Measurements from ENCODE around the gene MTRF1. TPM values are rescaled to one million over a fixed set of nuclear protein-coding genes. Genes with fewer than 3 reads are reported as not detected.
A peak's percentile ranks its signal among the peaks of the same experiment; 100 is the strongest.

Gene MTRF1
- total and polyA plus RNA-seq, 12 donors: 6.6 to 18.7 (median 10.3) TPM

DNA sequence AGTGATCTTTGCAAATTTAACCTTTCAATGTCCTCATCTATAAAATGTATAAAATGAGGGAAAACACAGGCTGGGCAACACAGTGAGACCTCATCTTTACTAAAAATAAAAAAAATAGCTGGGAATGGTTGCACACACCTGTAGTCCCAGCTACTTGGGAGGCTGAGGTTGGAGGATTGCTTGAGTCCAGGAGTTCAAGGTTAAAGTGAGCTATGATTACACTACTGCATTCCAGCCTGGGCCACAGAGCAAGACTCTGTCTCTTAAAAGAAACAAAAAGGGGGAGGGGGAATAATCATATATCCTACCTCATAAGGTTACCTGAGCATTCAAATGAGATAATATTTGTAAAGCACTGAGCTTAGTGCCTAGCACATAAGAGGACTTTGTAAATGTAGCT, 5.8 kb downstream of the MTRF1 start:
- ATAC-seq (no peak), DNase-seq (no peak)
- intact Hi-C loops (cut with DNase I): no loop called here
- Histone ChIP-seq H3K4me3 (no peak overlapping the region), H3K36me3 (peaks cover 0 to 92% (median 6%) of the 10 kb centered on the region in 9 donors), H3K9me3 (no peaks in the 10 kb centered on the region), H3K27me3 (no peaks in the 10 kb centered on the region), H3K4me1 (peaks cover 0 to 5% (median 1%) of the 10 kb centered on the region in 9 donors), H3K27ac (no peak overlapping the region)
- TF ChIP-seq, protein P1, sequence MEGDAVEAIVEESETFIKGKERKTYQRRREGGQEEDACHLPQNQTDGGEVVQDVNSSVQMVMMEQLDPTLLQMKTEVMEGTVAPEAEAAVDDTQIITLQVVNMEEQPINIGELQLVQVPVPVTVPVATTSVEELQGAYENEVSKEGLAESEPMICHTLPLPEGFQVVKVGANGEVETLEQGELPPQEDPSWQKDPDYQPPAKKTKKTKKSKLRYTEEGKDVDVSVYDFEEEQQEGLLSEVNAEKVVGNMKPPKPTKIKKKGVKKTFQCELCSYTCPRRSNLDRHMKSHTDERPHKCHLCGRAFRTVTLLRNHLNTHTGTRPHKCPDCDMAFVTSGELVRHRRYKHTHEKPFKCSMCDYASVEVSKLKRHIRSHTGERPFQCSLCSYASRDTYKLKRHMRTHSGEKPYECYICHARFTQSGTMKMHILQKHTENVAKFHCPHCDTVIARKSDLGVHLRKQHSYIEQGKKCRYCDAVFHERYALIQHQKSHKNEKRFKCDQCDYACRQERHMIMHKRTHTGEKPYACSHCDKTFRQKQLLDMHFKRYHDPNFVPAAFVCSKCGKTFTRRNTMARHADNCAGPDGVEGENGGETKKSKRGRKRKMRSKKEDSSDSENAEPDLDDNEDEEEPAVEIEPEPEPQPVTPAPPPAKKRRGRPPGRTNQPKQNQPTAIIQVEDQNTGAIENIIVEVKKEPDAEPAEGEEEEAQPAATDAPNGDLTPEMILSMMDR (IDR thresholded peaks at IDR 0.05): no peak

DNA sequence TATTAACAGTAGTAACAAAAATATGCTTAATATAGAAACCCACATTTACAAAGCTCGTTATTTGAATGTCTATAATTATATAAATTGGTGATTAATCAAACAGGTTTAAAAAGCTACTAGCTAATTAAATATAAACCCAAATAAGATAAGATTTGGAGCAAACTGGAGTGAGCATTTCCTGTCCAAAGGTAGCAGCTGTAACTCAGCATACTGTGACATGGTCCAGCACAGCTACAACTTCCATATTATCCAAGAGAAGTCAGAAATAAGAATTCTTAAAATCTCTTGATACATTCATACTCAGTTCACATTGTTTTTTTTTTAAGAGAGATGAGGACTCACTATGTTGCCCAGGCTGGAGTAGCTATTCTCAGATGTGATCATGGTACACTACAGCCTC, 8.5 kb downstream of the MTRF1 start:
- intact Hi-C loops (cut with DNase I): no loop called here
- peaks cover 0 to 92% (median 15%) of the 10 kb centered on the region in 9 donors for H3K36me3 ChIP-seq
- no peak for ATAC-seq
- no peak overlapping the region for H3K4me3 ChIP-seq
- DNase-seq: no peak
- no peaks in the 10 kb centered on the region for H3K9me3 ChIP-seq
- no peaks in the 10 kb centered on the region for H3K27me3 ChIP-seq
- H3K4me1 ChIP-seq: no peaks in the 10 kb centered on the region
- TF ChIP-seq, protein P1 (IDR thresholded peaks at IDR 0.05): no peak
- H3K27ac ChIP-seq: no peak overlapping the region
- WGBS, 2 donors: 87 to 92% methylated on average over 1 of the region's 1 CpG

DNA sequence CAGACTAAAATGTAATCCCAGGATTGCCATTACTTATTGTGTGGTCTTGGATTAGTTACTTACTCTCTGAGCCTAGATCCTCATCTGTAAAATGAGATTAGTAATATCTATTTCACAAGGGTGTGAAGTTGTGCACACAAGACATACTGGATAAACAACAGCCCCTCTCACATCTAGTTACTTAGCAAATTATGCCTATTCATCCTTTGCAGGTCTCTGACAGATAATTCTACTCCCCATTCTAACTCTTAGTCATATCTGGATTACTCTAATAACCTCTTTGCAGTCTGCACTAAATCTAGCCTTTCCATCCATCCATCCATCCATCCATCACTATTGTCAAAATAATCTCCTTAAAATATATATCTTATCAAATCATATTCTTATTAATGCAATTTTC, 12.4 kb downstream of the MTRF1 start:
- ATAC-seq (no peak), DNase-seq (no peak)
- no peak overlapping the region for H3K27ac ChIP-seq
- H3K27me3 ChIP-seq: no peaks in the 10 kb centered on the region
- H3K4me1 ChIP-seq: peaks cover 0 to 5% (median 0%) of the 10 kb centered on the region in 9 donors
- intact Hi-C loops (cut with DNase I): no loop called here
- TF ChIP-seq, protein P1 (IDR thresholded peaks at IDR 0.05): no peak
- H3K36me3 ChIP-seq: peaks cover 0 to 90% (median 11%) of the 10 kb centered on the region in 9 donors
- no peak overlapping the region for H3K4me3 ChIP-seq
- no peaks in the 10 kb centered on the region for H3K9me3 ChIP-seq

DNA sequence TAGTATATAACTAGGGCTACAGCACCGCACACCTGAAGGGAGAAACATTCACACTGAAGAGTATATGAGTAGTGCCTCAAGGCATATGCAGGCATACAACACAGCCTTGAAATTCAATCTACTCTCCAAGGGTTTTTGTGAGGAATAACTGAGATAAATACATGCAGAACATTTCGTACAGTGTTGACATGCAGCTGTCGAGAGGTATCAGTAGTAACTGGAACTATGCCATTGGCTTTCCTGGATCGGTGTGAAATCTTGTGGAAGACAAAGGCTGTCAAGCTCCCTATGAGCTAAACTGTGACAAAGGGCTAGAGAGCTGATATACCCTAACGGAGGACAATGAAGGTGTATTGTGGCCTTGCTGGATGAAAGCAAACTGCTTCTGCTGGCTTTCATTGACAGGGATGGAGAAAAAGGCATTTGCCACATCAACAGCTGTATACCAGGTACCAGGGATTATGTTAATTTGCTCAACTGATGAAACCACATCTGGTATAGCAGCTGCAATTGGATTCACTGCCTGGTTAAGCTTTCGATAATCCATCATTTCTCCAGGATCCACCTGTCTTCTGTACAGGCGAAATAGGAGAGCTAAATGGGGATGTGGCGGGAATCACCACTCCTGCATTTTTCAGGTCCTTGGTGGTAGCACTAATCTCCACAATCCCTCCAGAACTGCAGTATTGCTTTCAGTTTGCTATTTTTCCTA, 16.3 kb downstream of the MTRF1 start:
- Histone ChIP-seq H3K27ac (no peak overlapping the region), H3K9me3 (no peaks in the 10 kb centered on the region), H3K4me3 (no peak overlapping the region), H3K27me3 (no peaks in the 10 kb centered on the region), H3K4me1 (peaks cover 0 to 5% (median 0%) of the 10 kb centered on the region in 9 donors), H3K36me3 (peaks cover 0 to 51% (median 8%) of the 10 kb centered on the region in 9 donors)
- intact Hi-C loops (cut with DNase I): no loop called here
- TF ChIP-seq, protein P1 (IDR thresholded peaks at IDR 0.05): no peak
- DNase-seq (no peak), ATAC-seq (peak in 2 of 8 donors; percentile 41 to 61)
- WGBS, 2 donors: 63 to 67% methylated on average over 8 of the region's 8 CpGs
